ENCODE results near the gene RNF126. TPM values are rescaled to one million over a fixed set of nuclear protein-coding genes. Genes with fewer than 3 reads are reported as not detected.

The RNF126 gene
- total and polyA plus RNA-seq, 2 of the 4 experiments (the other 2 are of a cell fraction), result 7.0 to 27.4 TPM

GRCh38 chr19:708154-709143 is 45.4 kb upstream of the RNF126 start, which contains the start of gene PALM (continued):
- TF ChIP-seq MAZ (IDR thresholded peaks at IDR 0.05; ENCODE audit: borderline replicate concordance, low read depth, low read length), result no peak
- TF ChIP-seq RFX5 (IDR thresholded peaks at IDR 0.05; ENCODE audit: low read depth, low read length), result no peak
- TF ChIP-seq CEBPB (IDR thresholded peaks at IDR 0.05; ENCODE audit: low read depth, low read length), result no peak

- BruUV-seq (replicated peaks), result no TSS peak
- POLR2A ChIA-PET (ENCODE audit: unreplicated experiment), result no interaction called here
- TF ChIP-seq FOS (IDR thresholded peaks at IDR 0.05; ENCODE audit: low read depth, low read length) (no peak), MXI1 (IDR thresholded peaks at IDR 0.05; ENCODE audit: borderline replicate concordance, low read depth, low read length) (no peak), NFE2L2 (IDR thresholded peaks at IDR 0.05; ENCODE audit: low read depth, low read length) (no peak), CTCF (conservative IDR thresholded peaks at IDR 0.05; ENCODE audit: low read depth, low read length) (no peak), CHD1 (IDR thresholded peaks at IDR 0.05; ENCODE audit: low read depth, low read length) (no peak), BHLHE40 (IDR thresholded peaks at IDR 0.05; ENCODE audit: low read depth, low read length) (no peak), RFX5 (IDR thresholded peaks at IDR 0.05; ENCODE audit: low read depth, low read length) (no peak), SMC3 (IDR thresholded peaks at IDR 0.05; ENCODE audit: low read depth, low read length) (no peak), ELK1 (IDR thresholded peaks at IDR 0.05; ENCODE audit: borderline replicate concordance, low read depth, low read length) (no peak), USF2 (IDR thresholded peaks at IDR 0.05; ENCODE audit: low read depth, low read length) (no peak)
Measured at GRCh38 chr19:704447-704741, 41.4 kb upstream of the RNF126 start.

More at GRCh38 chr19:704447-704741, 41.4 kb upstream of the RNF126 start:
- Histone ChIP-seq H2AK9ac (replicated peaks; ENCODE audit: low read depth, low read length, poor library complexity) (no peak overlapping the region), H3K56ac (ENCODE audit: extremely low read depth, insufficient read depth, low read length) (no peak overlapping the region), H3K36me3 (ENCODE audit: control insufficient read depth, insufficient read depth, low read length) (no peaks in the 10 kb centered on the region), H3K4me2 (ENCODE audit: low read depth, low read length) (no peak overlapping the region), H4K20me1 (ENCODE audit: insufficient read depth, low read length) (no peaks in the 10 kb centered on the region; the same call in 1 of the 2 replicates), H3K14ac (replicated peaks; ENCODE audit: low read depth, low read length) (no peak overlapping the region), H2BK120ac (ENCODE audit: low read depth, low read length) (no peak overlapping the region), H3K9me1 (ENCODE audit: insufficient read depth, low read length) (no peaks in the 10 kb centered on the region), H2AFZ (replicated peaks; ENCODE audit: low read length, poor library complexity) (peak overlapping the region; percentile 72), H2BK15ac (ENCODE audit: low read depth, low read length) (no peak overlapping the region), H4K5ac (ENCODE audit: low read depth, low read length) (no peak overlapping the region), H3K9me3 (ENCODE audit: control insufficient read depth, insufficient read depth, low read length) (no peaks in the 10 kb centered on the region), H3K27ac (ENCODE audit: insufficient read depth, low read length) (no peak overlapping the region), H3K9ac (ENCODE audit: low read depth, low read length) (no peak overlapping the region), H3K4me3 (ENCODE audit: insufficient read depth, low read depth, low read length) (no peak overlapping the region), H4K91ac (ENCODE audit: insufficient read depth, low read depth, low read length) (no peak overlapping the region), H3K4me1 (ENCODE audit: control insufficient read depth, insufficient read depth, low read length) (peaks cover 5% of the 10 kb centered on the region; the same call in 1 of the 2 replicates), H3K79me1 (ENCODE audit: low read depth in 1 of 2, low read length in 2 of 2) (no peaks in the 10 kb centered on the region), H3K27me3 (ENCODE audit: control insufficient read depth, insufficient read depth, low read length) (peaks cover 5% of the 10 kb centered on the region; the same call in 1 of the 2 replicates), H2BK5ac (ENCODE audit: low read depth, low read length, poor library complexity, severe bottlenecking) (no peak overlapping the region), H3K23ac (ENCODE audit: low read depth, low read length) (no peak overlapping the region), H2AK5ac (ENCODE audit: low read depth, low read length) (no peak overlapping the region), H3K4ac (ENCODE audit: low read depth, low read length) (no peak overlapping the region), H3K18ac (ENCODE audit: low read depth, low read length) (no peak overlapping the region), H4K8ac (ENCODE audit: low read depth in 2 of 2, low read length in 2 of 2) (0 out of 4 replicates have a peak overlapping the region, but pooled peaks of 1 of the 2 experiments have one; percentile 16), H2BK20ac (ENCODE audit: low read depth, low read length) (no peak overlapping the region)
- dilution Hi-C loops (cut with HindIII; ENCODE audit: low sequenced_read_pairs, unreplicated experiment), result no loop called here
- no CpG with 5 or more reads among the region's 14 CpGs for WGBS, 2 experiments (ENCODE audit: extremely low coverage in 2 of 2, insufficient read length in 1 of 2)
- intact Hi-C loops (cut with micrococcal nuclease), result no loop called here
- in situ Hi-C loops (cut with MboI; ENCODE audit: low sequenced_read_pairs), result no loop called here
- no peak for DNase-seq
- no peak for ATAC-seq (ENCODE audit: low read depth)
- CTCF ChIA-PET, result no interaction called here
